ENCODE results near the gene PTGR3.

The PTGR3 gene

DNA sequence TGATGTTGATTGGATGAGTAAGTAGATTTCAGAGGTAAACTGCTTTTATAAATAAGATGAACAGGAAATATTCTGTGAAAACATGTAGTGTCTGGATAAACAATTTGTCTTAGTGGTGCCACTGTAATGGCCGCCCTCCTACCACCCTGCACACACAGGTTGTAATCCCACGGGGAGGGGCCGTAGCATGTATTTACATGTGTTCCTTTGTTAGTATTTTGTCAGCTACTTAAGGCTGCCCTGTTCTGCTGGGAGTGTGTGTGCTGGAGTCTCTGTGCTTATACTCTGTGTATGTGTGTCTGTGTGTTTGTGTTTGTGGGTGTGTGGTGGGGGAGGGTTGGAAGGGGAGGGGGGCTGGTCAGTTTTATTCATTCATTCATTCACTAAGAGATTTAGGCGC, 6.7 kb upstream of the PTGR3 start:
- H4K20me1 ChIP-seq (ENCODE audit: insufficient read depth, low read length) = no peaks in the 10 kb centered on the region
- no peak overlapping the region for H3K4me3 ChIP-seq (ENCODE audit: low read depth, low read length, poor library complexity, severe bottlenecking)
- no peaks in the 10 kb centered on the region for H3K9me3 ChIP-seq (ENCODE audit: low read length)
- H3K36me3 ChIP-seq (ENCODE audit: insufficient read depth, low read length) = no peaks in the 10 kb centered on the region; the same call in 1 of the 2 replicates
- H3K27me3 ChIP-seq (ENCODE audit: insufficient read depth, low read length) = peaks cover 6% of the 10 kb centered on the region; the same call in 1 of the 2 replicates
- no peaks in the 10 kb centered on the region for H3K79me2 ChIP-seq (ENCODE audit: insufficient read depth, low read length)
- no peaks in the 10 kb centered on the region for H3F3A ChIP-seq (ENCODE audit: insufficient read depth, low read length)
- no peak for TF ChIP-seq EZH2 (IDR thresholded peaks at IDR 0.05; ENCODE audit: borderline replicate concordance, low read length)
- TF ChIP-seq, protein P1, sequence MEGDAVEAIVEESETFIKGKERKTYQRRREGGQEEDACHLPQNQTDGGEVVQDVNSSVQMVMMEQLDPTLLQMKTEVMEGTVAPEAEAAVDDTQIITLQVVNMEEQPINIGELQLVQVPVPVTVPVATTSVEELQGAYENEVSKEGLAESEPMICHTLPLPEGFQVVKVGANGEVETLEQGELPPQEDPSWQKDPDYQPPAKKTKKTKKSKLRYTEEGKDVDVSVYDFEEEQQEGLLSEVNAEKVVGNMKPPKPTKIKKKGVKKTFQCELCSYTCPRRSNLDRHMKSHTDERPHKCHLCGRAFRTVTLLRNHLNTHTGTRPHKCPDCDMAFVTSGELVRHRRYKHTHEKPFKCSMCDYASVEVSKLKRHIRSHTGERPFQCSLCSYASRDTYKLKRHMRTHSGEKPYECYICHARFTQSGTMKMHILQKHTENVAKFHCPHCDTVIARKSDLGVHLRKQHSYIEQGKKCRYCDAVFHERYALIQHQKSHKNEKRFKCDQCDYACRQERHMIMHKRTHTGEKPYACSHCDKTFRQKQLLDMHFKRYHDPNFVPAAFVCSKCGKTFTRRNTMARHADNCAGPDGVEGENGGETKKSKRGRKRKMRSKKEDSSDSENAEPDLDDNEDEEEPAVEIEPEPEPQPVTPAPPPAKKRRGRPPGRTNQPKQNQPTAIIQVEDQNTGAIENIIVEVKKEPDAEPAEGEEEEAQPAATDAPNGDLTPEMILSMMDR (IDR thresholded peaks at IDR 0.05; ENCODE audit: low read length) = no peak
- H3K9me2 ChIP-seq (ENCODE audit: low read depth, low read length) = no peaks in the 10 kb centered on the region
- no peak overlapping the region for H3K9ac ChIP-seq (ENCODE audit: low read length)
- H2AFZ ChIP-seq (ENCODE audit: low read length) = no peak overlapping the region
- H3K27ac ChIP-seq (ENCODE audit: low read depth, low read length, poor library complexity, severe bottlenecking) = no peak overlapping the region
- peaks cover under 1% of the 10 kb centered on the region for H3K4me1 ChIP-seq (ENCODE audit: insufficient read depth, low read length, severe bottlenecking)
- H3K4me2 ChIP-seq (ENCODE audit: low read length) = no peak overlapping the region

DNA sequence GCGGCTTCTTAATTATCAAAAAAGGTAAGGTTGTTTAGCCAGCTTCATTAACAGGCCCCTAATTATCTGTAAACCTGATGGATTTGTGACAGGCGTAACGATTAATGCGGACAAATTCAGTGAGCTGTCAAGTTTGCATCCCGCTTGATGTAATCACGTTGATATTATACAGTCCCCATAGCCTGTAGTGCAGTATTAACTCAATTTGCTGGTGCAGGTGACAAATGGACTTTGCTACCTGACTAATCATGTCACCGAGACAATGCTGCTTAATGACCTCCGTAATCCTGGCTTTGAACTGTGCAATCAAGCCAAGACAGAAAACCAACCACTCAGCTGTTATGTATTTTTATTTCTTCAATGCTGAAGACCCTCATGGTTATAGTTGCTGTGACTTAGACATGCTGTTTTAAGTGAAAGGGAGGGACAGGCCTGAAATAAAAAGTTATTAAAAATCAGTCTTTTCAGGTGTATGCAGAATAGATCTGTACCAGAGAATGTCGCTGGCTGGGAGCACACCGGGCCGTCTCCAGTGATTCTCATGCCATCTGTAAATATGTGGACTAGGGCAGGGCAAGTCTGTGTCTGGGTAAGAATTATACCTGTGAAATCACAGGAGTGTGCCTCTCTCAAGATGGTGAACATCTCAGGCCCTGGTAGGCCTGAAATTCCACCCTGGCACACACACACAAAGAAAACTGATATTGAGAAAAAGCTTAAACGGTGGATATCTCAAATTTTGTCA, 6.0 kb upstream of the PTGR3 start:
- Histone ChIP-seq H3K27ac (ENCODE audit: low read depth, low read length, poor library complexity, severe bottlenecking) (no peak overlapping the region), H2AFZ (ENCODE audit: low read length) (no peak overlapping the region), H3K4me3 (ENCODE audit: low read depth, low read length, poor library complexity, severe bottlenecking) (no peak overlapping the region), H3K79me2 (ENCODE audit: insufficient read depth, low read length) (no peaks in the 10 kb centered on the region), H4K20me1 (ENCODE audit: insufficient read depth, low read length) (no peaks in the 10 kb centered on the region), H3K9me3 (ENCODE audit: low read length) (no peaks in the 10 kb centered on the region), H3F3A (ENCODE audit: insufficient read depth, low read length) (no peaks in the 10 kb centered on the region), H3K36me3 (ENCODE audit: insufficient read depth, low read length) (no peaks in the 10 kb centered on the region; the same call in 1 of the 2 replicates), H3K4me1 (ENCODE audit: insufficient read depth, low read length, severe bottlenecking) (peaks cover 8% of the 10 kb centered on the region), H3K9ac (ENCODE audit: low read length) (no peak overlapping the region), H3K4me2 (ENCODE audit: low read length) (no peak overlapping the region), H3K27me3 (ENCODE audit: insufficient read depth, low read length) (peaks cover 6% of the 10 kb centered on the region; the same call in 1 of the 2 replicates), H3K9me2 (ENCODE audit: low read depth, low read length) (no peaks in the 10 kb centered on the region)
- TF ChIP-seq, protein P1 (IDR thresholded peaks at IDR 0.05; ENCODE audit: low read length) = no peak
- no peak for TF ChIP-seq EZH2 (IDR thresholded peaks at IDR 0.05; ENCODE audit: borderline replicate concordance, low read length)

DNA sequence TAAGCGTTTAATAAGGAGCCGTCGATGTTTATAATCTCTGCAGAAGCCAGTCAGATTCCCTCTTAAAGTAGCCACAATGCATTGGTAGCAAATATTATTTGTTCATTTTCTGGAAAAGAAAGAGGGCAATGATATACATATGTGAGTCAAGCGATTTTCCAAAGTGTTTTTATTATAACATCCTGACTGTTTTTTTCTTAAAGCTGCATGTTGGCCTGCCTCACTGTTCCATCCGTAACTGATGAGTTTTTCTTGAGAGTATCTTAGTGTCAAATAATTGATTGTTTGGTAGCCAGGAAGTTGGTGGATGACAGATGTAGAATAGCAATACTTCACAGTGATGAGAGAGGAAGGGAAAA, 5.4 kb upstream of the PTGR3 start:
- peaks cover 11% of the 10 kb centered on the region for H3K4me1 ChIP-seq (ENCODE audit: insufficient read depth, low read length, severe bottlenecking)
- TF ChIP-seq, protein P1 (IDR thresholded peaks at IDR 0.05; ENCODE audit: low read length) = no peak
- no peak for TF ChIP-seq EZH2 (IDR thresholded peaks at IDR 0.05; ENCODE audit: borderline replicate concordance, low read length)
- H3F3A ChIP-seq (ENCODE audit: insufficient read depth, low read length) = no peaks in the 10 kb centered on the region
- no peaks in the 10 kb centered on the region for H4K20me1 ChIP-seq (ENCODE audit: insufficient read depth, low read length)
- no peak overlapping the region for H3K4me3 ChIP-seq (ENCODE audit: low read depth, low read length, poor library complexity, severe bottlenecking)
- no peak overlapping the region for H3K27ac ChIP-seq (ENCODE audit: low read depth, low read length, poor library complexity, severe bottlenecking)
- no peaks in the 10 kb centered on the region; the same call in 1 of the 2 replicates for H3K36me3 ChIP-seq (ENCODE audit: insufficient read depth, low read length)
- H3K27me3 ChIP-seq (ENCODE audit: insufficient read depth, low read length) = peaks cover 6% of the 10 kb centered on the region; the same call in 1 of the 2 replicates
- no peaks in the 10 kb centered on the region for H3K79me2 ChIP-seq (ENCODE audit: insufficient read depth, low read length)
- no peak overlapping the region for H3K9ac ChIP-seq (ENCODE audit: low read length)
- no peaks in the 10 kb centered on the region for H3K9me2 ChIP-seq (ENCODE audit: low read depth, low read length)
- H2AFZ ChIP-seq (ENCODE audit: low read length) = no peak overlapping the region
- H3K9me3 ChIP-seq (ENCODE audit: low read length) = no peaks in the 10 kb centered on the region
- no peak overlapping the region for H3K4me2 ChIP-seq (ENCODE audit: low read length)

Measured in OCI-LY1 (cell line).